Measurements from ENCODE around the gene PNPLA1.

Gene PNPLA1

GRCh38 chr6:36345681-36346466 is 76.0 kb downstream of the PNPLA1 start:
- no peak overlapping the region for H3K27ac ChIP-seq
- TF ChIP-seq CTCF (conservative IDR thresholded peaks at IDR 0.05): no peak

- H3K27ac ChIP-seq: no peak overlapping the region
- TF ChIP-seq CTCF (conservative IDR thresholded peaks at IDR 0.05): no peak
Observed at GRCh38 chr6:36346486-36347273, 76.8 kb downstream of the PNPLA1 start.

- no peak for TF ChIP-seq CTCF (conservative IDR thresholded peaks at IDR 0.05)
Observed at GRCh38 chr6:36347621-36348020, 77.8 kb downstream of the PNPLA1 start.

GRCh38 chr6:36349240-36349639 is 79.4 kb downstream of the PNPLA1 start:
- peak overlapping the region; percentile 81 for H3K27ac ChIP-seq
- TF ChIP-seq CTCF (conservative IDR thresholded peaks at IDR 0.05): no peak

More at GRCh38 chr6:36347621-36348020, 77.8 kb downstream of the PNPLA1 start:
- H3K27ac ChIP-seq: no peak overlapping the region

- TF ChIP-seq CTCF (conservative IDR thresholded peaks at IDR 0.05): no peak
- H3K27ac ChIP-seq: peak overlapping the region; percentile 81
Observed at GRCh38 chr6:36350082-36350481, 80.2 kb downstream of the PNPLA1 start.

- peak overlapping the region; percentile 81 for H3K27ac ChIP-seq
- TF ChIP-seq CTCF (conservative IDR thresholded peaks at IDR 0.05): no peak
Observed at GRCh38 chr6:36350681-36351571, 81.1 kb downstream of the PNPLA1 start.
